RPMI8226 (cell line): ENCODE results near the gene MAPK14.
"Not testable (repeated sequence)": the region's sequence is repeated elsewhere in the genome, so short reads cannot be mapped to it uniquely, and the experiment has no call there.

Experiments used
- DNase-seq: peaks from one replicate; pipeline ENCODE4 v3.0.0-alpha.2; 2015

Gene MAPK14

DNA sequence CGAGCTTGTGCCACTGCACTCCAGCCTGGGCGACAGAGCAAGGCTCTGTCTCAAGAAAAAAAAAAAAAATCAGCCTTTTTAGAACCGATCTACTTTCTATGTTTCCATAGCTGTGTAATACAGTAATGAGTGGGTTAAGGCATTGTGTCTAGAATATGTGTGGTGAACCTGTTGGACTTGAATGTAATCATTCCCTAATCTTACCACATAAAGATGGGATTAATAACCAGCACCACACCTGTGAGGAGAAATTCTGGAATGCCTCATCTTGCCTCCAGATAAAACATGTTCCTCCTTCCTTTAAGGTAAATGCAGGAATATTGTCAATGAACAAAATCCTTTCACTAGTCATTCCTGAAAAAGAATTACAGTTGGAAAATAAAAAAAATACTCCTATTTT lies 43.7 kb downstream of the MAPK14 start:
- DNase-seq, result no peak

DNA sequence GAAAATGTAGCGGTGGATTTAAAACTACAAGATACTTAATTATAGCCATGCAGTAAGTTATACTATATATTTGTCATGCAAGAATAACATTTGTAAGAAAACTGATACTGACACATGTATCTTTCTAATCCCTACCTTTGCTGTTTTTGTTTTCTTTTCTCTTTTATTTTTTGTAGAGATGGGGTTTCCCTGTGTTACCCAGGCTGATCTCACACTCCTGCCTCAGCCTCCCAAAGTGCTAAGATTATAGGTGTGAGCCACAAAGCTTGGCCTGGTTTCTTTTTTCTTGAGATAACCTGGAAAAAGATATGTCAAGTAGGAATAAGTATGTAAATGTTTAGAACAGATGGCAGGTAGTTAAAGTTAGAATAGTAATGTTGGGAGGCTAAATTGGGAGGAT lies 44.1 kb downstream of the MAPK14 start:
- DNase-seq, result no peak

DNA sequence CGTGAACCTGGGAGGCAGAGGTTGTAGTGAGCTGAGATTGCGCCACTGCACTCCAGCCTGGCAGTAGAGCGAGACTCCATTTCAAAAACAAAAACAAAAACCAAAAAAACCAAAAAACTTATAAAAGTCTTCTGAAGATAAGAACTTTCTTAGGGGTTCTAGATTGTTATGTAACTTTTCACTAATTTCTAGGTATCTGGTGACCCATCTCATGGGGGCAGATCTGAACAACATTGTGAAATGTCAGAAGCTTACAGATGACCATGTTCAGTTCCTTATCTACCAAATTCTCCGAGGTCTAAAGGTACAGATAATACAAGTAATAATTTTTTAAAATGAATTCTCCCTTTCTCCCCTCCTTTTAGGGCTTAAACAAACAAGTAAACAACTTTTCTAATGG lies 45.1 kb downstream of the MAPK14 start:
- no peak for DNase-seq

DNA sequence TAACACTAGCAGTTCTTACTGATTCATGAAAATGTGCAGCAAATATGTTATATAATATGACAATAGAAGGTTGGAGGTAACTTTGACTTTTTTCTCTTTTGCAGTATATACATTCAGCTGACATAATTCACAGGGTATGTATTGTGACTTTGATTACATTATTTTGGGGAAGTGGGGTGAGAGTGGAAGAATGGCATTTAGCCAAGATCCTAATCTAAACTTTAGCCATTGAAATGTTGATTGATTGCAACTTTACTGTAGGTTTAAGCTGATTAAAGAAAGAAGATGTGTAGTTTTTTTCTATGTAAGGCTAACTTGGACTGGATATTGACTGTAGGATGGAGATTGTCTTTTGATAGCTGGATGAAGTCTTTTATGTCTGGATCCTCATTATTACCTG lies 46.0 kb downstream of the MAPK14 start:
- no peak for DNase-seq

DNA sequence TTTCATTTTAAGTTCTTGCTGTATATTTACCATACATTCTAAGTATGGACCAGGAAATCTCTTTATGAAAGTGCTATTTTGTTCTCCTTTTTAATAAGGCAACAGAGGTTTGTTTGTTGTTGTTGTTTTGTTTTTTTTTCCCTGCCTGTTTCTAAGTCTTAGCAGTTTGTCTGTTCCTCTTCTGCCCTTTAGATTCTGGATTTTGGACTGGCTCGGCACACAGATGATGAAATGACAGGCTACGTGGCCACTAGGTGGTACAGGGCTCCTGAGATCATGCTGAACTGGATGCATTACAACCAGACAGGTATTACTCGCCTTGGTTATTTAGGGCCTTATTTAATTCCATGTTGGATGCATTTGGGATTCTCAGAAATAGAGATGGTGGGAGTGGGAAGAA lies 48.0 kb downstream of the MAPK14 start:
- DNase-seq, result no peak

DNA sequence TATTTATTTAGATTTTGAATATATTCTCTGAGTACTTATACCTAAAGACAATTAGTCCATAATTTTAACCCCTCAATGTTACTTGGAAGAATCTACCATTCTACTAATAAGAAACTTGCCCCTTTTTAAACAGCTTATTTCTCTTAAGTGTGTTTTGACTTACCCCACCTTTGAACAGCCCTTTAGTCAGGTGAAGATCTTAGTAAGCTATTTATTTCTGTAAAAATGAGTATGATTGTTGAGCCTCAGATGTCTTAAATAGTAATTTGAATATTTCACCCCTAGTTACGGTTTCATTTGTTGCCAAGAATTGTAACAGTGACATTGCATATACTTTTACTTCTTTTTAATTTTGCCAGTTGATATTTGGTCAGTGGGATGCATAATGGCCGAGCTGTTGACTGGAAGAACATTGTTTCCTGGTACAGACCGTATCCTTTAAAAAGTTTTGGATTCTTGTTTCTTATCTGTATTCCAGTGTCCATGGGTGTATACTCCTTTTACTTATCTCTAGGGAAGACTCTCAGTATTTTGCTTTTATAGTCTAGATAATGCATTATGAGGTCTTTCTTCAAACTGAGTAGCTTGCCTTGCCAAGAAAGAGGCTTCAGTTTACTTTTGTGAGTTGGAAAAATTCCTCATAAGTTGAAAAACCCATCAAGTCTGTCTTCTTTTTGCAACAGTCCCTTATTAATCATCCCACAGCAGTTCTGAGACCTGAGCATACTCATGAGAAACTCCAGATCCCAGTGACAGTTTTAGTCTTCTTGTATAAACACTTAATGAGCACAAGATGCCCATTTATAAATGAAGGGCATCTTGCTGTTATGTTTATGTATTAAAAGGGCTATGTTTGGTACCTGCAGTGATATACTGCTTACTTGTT lies 48.8 kb downstream of the MAPK14 start:
- DNase-seq, result no peak

DNA sequence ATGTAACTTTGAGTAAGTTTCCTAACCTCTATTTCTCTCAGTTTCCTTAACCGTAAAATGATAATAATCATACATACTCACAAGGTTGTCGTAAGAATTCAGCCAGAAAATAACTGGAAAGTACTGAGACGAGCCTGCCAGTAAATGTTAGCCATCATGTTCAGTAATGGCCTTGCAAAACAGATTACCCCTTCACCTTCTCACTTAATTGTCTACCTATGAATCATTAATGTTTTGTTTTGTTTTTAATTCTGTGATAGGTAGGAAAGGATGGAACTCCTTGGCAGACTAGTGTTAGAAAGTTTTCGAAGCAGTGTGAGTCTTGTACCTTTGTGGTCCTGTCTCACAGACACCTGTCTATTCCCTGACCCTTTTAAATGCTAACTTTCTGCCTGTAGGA lies 50.6 kb downstream of the MAPK14 start:
- DNase-seq, result no peak

DNA sequence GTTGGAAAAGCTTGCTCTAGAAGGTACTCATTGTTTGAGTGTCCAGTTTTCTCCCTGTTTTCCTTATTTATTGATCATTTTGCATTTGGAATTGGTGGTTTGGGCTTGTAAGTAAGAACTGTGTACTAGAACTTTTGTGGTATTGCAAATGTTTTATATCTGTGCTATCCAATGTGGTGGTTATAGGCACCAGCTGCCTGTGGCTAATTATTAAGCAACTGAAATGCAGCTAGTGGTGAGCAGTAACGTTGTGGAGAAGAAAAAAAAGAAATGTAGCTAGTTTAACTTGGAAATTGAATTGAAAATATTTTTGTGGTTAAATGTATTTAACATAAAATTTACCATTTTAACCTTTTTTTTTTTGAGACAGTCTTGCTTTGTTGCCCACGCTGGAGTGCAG lies 52.0 kb downstream of the MAPK14 start:
- DNase-seq, result no peak

DNA sequence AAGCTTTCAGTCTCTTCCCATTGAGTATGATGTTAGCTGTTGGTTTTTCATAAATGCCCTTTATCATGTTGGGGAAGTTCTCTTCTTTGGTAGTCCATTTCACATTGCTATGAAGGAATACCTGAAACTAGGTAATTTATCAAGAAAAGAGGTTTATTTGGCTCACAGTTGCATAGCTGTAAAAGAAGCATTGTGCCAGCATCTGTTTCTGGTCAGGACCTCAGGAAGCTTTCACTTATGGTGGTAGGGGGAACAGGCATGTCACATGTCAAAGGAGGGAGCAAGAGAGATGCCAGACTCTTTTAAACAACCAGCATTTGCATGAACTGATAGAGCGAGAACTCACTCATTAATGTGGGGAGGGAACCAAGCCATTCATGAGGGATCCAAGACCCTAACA lies 54.7 kb downstream of the MAPK14 start:
- no peak for DNase-seq

DNA sequence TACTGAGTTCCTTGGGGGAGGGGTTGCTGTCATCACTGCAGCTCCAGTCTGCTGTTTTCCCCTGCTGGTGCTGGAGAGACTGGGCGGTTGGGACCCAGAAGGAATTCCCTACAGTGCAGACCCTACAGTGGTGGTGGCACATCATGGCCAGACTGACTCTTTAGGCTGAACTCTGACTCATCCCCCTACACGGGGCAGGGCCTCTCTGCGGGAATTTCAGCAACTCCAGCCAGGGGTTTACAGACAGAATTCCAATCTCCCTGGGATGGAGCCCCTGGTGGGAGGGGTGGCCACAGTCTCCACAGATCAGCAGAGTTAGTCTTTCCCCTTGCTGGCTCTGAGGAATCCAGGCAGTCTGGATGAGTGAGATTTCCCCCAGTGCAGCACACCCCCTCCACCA lies 55.8 kb downstream of the MAPK14 start:
- DNase-seq, result no peak

DNA sequence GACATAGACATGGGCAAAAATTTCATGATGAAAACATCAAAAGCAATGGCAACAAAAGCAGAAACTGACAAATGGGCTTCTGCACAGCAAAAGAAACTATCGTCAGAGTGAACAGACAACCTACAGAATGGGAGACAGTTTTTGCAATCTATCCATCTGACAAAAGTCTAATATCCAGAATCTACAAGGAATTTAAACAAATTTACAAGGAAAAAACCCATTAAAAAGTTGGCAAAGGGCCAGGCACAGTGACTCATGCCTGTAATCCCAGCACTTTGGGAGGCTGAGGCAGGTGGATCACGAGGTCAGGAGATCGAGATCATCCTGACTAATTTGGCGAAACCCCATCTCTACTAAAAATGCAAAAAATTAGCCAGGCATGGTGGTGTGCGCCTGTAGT lies 60.6 kb downstream of the MAPK14 start:
- DNase-seq, result not testable (repeated sequence)

DNA sequence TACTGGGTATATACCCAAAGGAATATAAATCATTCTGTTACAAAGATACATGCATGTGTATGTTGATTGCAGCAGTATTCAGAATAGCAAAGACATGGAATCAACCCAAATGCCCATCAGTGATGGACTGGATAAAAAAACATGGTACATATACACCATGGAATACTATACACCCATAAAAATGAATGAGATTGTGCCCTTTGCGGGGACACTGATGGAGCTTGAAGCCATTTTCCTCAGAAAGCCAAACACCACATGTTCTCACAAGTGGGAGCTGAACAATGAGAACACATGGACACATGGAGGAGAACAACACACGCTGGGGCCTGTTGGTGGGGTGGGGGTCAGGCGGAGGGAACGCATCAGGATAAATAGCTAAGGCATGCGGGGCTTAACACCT lies 61.4 kb downstream of the MAPK14 start:
- no peak for DNase-seq

DNA sequence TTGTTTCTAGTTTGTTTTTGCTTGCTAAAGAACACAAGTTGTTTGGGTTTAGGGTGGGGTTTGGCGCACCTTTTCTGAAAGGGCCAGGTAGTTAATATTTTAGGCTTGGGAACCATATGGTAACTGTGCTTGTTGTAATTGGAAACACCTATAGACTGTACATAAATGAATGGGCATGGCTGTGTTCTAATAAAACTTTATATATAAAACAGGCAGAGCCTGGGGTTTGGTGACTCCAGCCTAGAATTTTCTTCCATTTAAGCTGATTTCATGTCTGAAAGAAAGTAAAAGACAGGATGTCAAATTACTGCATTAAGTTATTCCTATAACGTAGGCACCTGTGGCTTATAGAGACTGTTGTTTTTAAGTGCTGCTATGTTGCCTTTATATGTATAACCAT lies 66.6 kb downstream of the MAPK14 start:
- DNase-seq, result no peak

DNA sequence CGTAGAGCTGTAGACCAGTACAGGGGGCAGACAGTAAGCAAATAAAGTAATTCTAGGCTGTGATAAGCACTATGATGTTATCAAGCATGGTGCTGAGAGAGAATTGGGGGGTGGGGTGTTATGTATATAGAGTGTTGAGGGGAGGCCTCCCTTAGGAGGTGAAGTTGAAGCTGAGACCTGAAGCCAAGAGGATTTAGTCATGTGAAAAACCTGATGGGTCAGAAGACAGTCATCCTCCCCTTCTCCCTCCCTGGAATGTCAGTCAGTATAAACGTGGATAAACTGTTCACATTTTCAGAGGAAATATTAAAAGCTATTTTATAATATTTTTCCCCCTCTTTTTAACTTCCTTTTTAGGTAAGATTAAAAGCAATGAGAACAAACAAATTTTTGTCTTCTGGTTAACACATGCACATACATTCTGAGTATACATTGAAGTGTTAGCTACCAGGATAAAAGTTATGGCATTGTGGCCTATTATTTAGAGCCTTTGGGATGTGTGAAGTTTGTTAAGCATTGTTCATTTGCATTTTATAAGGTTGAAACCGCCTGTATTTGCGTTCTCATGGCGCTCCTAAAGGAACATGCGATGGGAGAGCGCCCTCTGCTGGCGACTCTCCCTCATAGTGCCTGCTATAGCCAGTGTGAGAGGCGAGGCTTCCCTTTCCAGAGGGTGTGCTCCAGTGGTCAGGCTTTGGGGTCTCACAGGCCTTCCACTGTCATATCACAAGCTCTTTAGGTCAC lies 67.3 kb downstream of the MAPK14 start:
- DNase-seq, result peak; percentile 84

DNA sequence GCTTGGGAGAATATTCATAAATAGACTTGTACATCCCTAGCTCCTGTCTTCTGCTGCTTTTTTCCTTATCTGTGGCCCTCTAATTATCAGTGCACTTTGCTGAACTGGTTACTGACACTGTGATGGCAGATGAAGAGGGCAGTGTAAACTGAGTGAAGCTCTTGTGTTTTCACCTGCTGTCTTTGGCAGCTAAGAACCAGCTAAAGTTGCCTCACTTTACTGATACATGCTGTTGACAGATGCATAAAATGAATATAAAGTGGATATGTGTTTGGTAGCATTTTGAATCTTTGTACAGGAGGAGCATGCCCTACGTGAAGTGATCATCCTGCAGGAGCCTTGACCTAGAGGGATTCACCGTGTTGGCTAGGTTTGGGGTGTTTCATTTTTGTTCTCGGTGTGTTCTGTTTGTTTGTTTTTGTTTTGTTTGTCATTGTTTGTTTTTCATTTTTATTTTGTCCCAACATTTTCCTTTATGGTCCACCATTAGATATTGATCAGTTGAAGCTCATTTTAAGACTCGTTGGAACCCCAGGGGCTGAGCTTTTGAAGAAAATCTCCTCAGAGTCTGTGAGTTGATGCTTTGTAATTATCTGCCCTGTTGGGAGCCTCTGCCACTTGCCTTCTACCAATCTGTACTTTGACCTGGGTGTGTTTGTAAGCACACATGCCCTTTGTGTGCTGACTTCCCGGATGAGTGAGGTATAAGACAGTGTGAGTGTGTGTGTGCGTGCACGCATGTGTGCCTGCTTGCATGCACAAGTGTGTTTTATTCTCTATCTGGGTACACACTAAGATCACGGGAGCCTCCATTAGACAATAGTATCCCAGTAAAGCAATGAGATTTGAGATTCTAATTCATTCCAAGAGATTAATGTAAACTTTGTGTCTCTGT lies 68.1 kb downstream of the MAPK14 start:
- no peak for DNase-seq

DNA sequence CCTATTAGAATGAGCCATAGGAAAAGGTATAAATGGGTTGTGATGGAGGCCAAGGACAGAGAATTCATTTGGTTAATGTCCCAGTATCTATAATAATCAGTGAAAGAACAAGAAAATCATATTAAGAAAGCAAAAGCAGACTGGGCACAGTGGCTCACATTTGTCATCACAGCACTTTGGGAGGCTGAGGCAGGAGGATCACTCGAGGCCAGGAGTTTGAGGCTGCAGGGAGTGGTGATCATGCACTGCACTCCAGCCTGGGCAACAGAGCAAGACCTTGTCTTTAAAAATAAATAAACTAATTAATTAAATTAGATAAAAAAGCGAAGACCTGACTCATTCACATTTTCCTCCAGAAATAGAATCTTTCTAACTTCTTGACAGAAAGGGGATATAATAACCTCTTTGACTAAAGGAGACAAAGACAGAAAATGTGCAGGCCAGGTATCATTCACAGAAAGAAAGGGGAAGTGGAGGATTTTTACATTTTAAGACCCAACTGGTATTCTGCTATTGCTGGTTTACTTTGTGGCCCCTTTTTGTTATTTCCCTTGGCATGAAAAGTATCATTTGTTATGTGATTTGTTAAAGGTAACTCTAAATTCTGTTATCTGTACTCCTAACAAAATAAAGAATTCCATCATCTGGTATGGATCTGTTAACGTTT lies 70.8 kb downstream of the MAPK14 start:
- DNase-seq, result no peak

DNA sequence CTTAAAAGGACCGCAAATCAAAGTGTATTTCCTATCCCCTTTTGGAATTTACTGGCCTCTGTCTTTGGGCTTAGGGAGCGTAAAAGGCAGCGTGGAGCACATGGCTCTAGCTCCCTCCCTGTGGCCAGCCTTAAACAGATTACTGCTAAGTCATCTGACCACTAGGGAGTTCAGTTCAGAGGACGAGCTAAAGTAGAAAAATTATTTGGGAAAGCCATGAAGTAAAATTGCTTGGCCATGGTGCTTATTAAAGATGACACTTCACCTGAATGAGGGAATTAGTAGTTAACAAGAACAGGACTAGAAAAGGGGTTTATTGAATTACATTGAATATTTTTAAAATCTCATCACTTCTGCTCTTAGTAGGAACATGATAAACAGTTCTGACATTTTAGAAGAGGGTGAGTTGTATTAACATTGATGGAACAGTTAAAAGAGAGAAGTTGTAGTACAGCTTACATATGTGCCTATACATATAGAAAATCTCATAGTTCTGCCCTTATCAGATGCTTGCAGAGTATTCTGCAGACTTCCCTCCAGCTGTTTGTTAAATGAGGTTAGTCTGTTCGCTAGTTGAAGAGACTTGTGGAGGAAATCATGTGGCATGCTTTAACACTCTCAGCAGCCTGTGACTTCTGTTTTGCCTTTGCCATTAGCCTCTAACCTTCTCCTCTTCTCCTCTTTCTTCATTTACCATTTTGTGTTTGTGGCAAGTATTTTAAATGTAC lies 71.5 kb downstream of the MAPK14 start:
- no peak for DNase-seq

DNA sequence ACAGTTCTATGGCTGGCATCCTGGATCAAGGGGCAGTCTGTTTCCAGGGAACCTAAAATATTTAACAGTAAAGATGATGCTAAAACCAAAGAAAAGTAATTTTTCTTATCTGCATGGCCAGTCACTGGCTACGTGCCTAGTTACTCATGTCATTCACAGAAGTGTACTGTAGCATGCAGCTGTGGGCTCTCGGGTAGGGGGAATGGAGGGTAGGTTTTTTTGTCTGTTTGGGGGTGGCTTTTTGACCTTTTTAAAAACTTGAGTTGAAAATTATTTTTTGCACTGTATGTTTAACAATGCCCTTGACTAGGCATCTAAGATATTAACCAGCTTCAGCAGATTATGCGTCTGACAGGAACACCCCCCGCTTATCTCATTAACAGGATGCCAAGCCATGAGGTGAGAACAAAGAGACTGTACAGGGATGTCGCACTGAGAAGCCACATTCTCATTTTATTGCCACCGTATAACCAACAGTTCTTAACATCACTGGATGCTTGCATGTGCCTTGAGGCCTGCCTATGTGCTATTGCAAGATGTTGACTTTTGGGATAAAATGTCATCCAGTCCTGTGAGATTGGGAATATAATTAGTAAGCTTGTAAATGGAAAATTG lies 72.4 kb downstream of the MAPK14 start:
- DNase-seq, result no peak

DNA sequence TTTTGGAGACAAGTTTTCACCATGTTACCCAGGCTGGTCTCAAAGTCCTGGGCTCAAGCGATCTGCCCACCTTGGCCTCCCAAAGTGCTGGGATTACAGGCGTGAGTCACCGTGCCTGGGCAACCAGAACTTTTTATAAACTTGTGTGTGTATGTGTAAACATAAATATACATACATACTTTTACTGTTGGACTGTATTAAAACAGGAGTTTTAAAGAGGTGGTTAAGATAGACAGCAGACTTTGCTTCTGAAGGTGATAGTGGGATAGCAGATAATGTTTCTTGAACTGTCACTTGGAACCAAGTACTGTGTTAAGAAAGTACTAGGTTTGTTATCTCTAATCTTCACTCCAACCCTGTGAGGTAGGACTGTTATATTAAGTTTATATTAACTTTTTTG lies 74.1 kb downstream of the MAPK14 start:
- DNase-seq, result no peak

DNA sequence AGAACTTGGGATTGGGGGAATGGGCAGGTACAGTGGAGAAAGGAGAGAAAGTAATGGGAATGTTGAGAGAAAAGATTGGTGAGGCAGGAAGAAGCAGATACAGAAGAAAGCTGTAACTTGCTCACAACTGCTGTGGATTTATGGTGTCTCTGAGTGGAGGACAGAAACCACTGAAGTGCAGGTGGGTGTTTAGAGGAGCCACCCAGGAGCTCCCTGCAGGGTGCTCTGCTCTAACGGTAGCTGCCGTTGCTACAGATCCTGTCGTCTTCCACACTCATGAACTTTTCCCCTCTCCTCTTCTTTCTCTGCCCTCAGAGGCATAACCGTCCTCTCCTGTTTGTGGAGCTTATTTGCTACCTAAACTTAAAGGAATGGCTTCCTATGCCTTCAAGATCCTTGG lies 75.2 kb downstream of the MAPK14 start:
- DNase-seq, result no peak

DNA sequence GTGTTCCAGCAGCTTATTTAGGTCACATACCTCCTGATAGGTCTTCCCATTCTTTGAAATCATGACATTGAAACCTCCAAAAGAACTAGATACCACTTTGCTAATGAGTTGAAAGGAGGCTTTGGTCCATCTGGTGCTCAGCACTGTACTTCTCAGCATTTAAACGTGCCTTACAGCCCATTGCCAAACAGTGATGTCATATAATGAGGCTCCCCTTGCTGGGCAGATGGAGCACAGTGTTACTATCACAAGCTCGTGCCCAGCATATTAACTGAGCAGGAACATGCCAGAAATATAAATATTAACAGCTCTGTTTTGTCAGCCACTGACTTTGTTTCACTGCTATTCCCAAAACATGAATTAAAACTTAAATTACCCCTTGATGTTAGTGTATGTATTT lies 77.2 kb downstream of the MAPK14 start:
- DNase-seq, result no peak

DNA sequence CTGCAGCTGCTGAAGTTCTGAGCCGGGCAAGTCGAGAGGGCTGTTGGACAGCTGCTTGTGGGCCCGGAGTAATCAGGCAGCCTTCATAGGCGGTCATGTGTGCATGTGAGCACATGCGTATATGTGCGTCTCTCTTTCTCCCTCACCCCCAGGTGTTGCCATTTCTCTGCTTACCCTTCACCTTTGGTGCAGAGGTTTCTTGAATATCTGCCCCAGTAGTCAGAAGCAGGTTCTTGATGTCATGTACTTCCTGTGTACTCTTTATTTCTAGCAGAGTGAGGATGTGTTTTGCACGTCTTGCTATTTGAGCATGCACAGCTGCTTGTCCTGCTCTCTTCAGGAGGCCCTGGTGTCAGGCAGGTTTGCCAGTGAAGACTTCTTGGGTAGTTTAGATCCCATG lies 81.5 kb downstream of the MAPK14 start:
- DNase-seq, result no peak
